Tibial artery (tissue), 4 donors: ENCODE results near the gene DNPEP.

Experiments used
- DNase-seq, 2 donors: peaks; one replicate each; pipeline ENCODE4 v3.0.0-alpha.2; 2019
- H3K27ac ChIP-seq, 2 donors: fragments of 200-600 bp; sonication (generic) in 1 of 2; 1 replicate in 1 of 2; 2 replicates in 1 of 2; pipeline ENCODE4 v1.5.1; 2018 to 2019; ENCODE audit warnings: mild to moderate bottlenecking in 1 of 2
- H3K27me3 ChIP-seq, 2 donors: fragments of 200-600 bp; sonication (generic) in 1 of 2; one replicate each; pipeline versions ENCODE4 v1.5.1 to v1.6.0; 2016 to 2019
- H3K36me3 ChIP-seq, 3 donors: fragments of 200-600 bp; sonication (generic) in 2 of 3; one replicate each; pipeline ENCODE4 v1.5.1; 2016 to 2019; ENCODE audit warnings: mild to moderate bottlenecking in 2 of 3
- H3K4me1 ChIP-seq, 4 donors: fragments of 200-600 bp; sonication (generic) in 2 of 4; 1 replicate in 3 of 4; 2 replicates in 1 of 4; pipeline ENCODE4 v1.5.1; 2016 to 2019
- H3K4me3 ChIP-seq, 2 donors: fragments of 200-600 bp; sonication (generic) in 1 of 2; 1 replicate in 1 of 2; 2 replicates in 1 of 2; pipeline ENCODE4 v1.5.1; 2018 to 2019; ENCODE audit warnings: mild to moderate bottlenecking in 2 of 2
- H3K9me3 ChIP-seq, 3 donors: fragments of 200-600 bp; sonication (generic) in 1 of 3; one replicate each; pipeline ENCODE4 v1.5.1; 2016 to 2019
- intact Hi-C: fragments of 100-400 bp; cut with DNase I; formaldehyde crosslinking; loops from one replicate; pipeline ENCODE4 v1.15.0; 2023; ENCODE audit warnings: low total_unique reads
- TF ChIP-seq, protein P1 (sequence below), 2 experiments: fragments of 200-600 bp in 1 of 2; fragments of 450-650 bp in 1 of 2; IDR thresholded peaks; one replicate each; pipeline ENCODE4 v1.5.1; 2017 to 2019; ENCODE audit warnings: antibody characterized with exemption in 2 of 2, mild to moderate bottlenecking in 1 of 2, moderate library complexity in 1 of 2

DNPEP gene

DNA sequence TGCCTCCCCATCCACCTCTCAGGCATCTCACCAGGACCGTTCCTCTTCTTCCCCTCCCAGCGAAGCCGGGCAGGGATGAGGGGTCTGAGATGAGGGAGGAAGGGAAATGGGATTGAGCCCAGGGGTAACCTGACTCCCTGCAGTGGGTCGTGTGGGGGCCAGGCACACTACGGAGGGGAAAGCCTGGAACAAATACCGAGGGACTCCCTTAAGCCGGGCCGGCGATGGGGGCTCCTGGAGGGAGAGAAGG, 46.7 kb upstream of the DNPEP start:
- H3K36me3 ChIP-seq = no peaks in the 10 kb centered on the region
- H3K4me1 ChIP-seq = peaks cover 0 to 82% (median 32%) of the 10 kb centered on the region in 4 donors
- peak overlapping the region; percentile 45 to 47 for H3K4me3 ChIP-seq
- TF ChIP-seq, protein P1, sequence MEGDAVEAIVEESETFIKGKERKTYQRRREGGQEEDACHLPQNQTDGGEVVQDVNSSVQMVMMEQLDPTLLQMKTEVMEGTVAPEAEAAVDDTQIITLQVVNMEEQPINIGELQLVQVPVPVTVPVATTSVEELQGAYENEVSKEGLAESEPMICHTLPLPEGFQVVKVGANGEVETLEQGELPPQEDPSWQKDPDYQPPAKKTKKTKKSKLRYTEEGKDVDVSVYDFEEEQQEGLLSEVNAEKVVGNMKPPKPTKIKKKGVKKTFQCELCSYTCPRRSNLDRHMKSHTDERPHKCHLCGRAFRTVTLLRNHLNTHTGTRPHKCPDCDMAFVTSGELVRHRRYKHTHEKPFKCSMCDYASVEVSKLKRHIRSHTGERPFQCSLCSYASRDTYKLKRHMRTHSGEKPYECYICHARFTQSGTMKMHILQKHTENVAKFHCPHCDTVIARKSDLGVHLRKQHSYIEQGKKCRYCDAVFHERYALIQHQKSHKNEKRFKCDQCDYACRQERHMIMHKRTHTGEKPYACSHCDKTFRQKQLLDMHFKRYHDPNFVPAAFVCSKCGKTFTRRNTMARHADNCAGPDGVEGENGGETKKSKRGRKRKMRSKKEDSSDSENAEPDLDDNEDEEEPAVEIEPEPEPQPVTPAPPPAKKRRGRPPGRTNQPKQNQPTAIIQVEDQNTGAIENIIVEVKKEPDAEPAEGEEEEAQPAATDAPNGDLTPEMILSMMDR (IDR thresholded peaks at IDR 0.05) = no peak
- no peaks in the 10 kb centered on the region for H3K9me3 ChIP-seq
- H3K27ac ChIP-seq = peak overlapping the region; percentile 96 to 97
- intact Hi-C loops = loop anchor here (2.0 kb wide), 1 partner anchor 18 kb away; no protein-coding TSS in a partner anchor
- DNase-seq = no peak
- no peaks in the 10 kb centered on the region for H3K27me3 ChIP-seq

DNA sequence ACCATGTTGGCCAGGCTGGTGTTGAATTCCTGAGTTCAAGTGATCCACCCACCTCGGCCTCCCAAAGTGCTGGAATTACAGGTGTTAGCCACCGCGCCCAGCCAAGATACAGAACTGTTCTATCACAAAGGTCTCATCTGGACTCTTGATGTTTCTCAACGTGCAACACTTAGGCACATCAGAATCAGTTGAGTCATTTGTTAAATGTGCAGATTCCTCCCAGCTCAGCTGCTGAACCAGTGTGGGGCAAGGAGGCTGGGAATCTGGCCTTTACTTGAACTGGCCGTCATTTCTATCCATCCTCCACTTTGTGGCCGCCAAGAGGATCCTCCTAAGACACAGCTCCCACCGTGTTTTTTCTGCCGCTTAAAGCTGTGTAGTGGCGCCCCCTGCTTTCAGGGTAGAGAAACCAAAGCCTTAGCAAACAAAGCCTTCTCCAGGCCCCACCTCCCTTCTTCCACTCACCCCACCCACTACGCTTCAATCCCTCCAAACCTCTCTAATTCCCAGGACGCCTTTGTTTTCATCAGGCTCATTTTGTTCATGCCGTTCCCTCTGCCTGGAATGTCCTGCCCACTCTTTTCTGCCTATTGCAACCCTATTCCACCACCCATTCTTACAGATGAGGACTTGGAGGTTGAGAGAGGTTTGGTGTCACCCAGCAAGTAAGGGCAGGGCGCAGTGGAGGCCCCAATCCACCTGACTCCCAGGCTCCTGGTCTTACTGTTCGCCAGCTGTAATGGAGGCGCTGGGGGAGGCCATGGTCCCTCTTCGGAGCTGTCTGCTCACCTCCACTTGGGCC, 46.2 kb upstream of the DNPEP start:
- Histone ChIP-seq H3K4me3 (peak overlapping the region; percentile 45 to 47), H3K4me1 (peaks cover 0 to 77% (median 32%) of the 10 kb centered on the region in 4 donors), H3K36me3 (no peaks in the 10 kb centered on the region), H3K9me3 (no peaks in the 10 kb centered on the region), H3K27me3 (no peaks in the 10 kb centered on the region), H3K27ac (peak overlapping the region; percentile 96 to 97)
- DNase-seq = peak in 1 of 2 donors; percentile 89
- intact Hi-C loops = loop anchor here (2.0 kb wide), 1 partner anchor 19 kb away; no protein-coding TSS in a partner anchor
- TF ChIP-seq, protein P1 (IDR thresholded peaks at IDR 0.05) = peak; percentile 50 to 60

DNA sequence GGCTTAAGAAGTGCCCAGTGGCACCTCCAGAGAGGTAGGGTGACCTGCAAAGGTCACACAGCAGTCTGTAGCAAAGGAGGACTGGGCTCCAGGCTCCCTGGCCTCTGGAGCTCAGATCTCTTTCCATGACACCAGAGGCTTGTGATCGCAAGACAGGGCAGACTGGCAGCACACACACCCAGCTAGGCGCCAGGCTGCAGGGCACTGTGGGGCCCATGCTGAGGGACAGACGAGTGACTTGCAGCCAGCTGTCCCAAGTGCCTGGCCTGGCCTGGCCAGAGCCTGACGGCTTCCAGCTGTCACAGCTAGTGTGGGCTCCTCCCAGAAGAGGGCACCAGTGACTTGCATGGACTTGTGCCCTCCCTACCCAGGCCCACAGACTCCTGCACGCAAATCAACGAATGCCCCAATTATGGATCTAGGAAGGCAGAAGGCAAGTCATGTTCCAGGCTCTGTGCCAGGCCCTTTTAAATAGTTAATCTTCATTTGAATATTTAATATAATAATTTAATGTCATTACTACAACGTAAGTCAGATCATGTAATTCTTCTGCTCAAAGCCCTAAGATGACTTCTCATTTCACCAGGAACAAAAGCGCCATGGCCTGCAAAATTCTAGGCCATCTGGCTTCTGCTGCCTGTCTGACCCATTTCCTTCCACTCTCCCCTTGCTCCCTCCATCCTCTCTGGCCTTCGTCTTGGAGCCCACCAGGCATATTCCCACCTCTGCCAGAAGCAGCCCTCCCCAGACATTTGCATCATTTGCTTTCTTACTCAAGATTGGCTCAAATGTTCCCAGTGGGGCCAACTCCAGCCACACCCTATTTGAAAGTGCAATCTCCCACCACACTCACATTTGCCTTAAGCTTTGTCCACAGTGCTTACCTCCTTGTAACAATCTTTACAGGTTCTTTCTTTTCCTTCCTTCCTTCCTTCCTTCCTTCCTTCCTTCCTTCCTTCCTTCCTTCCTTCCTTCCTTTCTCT, 43.2 kb upstream of the DNPEP start:
- peaks cover 0 to 4% (median 3%) of the 10 kb centered on the region in 3 donors for H3K36me3 ChIP-seq
- intact Hi-C loops = no loop called here
- H3K4me3 ChIP-seq = no peak overlapping the region
- H3K4me1 ChIP-seq = peaks cover 0 to 49% (median 20%) of the 10 kb centered on the region in 4 donors
- no peaks in the 10 kb centered on the region for H3K27me3 ChIP-seq
- H3K27ac ChIP-seq = peak overlapping the region; percentile 96 to 97
- DNase-seq = peak; percentile 23 to 88
- H3K9me3 ChIP-seq = no peaks in the 10 kb centered on the region
- TF ChIP-seq, protein P1 (IDR thresholded peaks at IDR 0.05) = peak; percentile 45 to 46

DNA sequence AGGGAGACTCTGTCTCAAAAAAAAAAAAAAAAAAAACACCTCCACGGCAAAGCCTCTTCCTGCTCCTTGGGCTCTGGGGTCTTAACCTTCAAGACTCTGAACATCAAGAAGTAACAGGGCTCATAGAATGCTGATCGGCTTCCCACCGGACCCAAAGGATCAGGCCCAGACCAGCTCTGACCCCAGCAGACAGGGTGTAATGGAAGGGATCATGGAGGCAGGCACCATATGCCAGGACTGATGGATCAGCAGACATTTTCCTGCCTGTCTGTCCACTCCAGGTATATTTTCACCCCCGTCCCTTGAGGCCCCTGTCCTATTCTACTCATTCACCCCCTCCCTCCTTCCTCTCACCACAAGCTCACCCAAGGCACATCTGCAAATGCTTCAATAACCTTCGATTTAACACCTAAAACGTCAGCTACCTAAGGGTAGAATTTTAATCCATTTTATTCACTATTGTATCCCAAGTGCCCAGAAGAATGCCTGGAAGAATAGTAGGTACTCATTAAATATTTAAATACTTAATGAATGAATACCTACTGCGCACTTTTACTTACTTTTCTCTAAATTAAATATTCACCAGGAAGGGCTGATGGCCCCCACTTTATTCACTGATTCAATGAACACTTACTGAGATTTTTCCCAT, 42.4 kb upstream of the DNPEP start:
- Histone ChIP-seq H3K4me1 (peaks cover 0 to 41% (median 15%) of the 10 kb centered on the region in 4 donors), H3K4me3 (no peak overlapping the region), H3K27ac (peak overlapping the region; percentile 96 to 97), H3K36me3 (peaks cover 6 to 12% (median 10%) of the 10 kb centered on the region in 3 donors), H3K27me3 (no peaks in the 10 kb centered on the region), H3K9me3 (no peaks in the 10 kb centered on the region)
- DNase-seq = no peak
- TF ChIP-seq, protein P1 (IDR thresholded peaks at IDR 0.05) = no peak
- intact Hi-C loops = no loop called here

DNA sequence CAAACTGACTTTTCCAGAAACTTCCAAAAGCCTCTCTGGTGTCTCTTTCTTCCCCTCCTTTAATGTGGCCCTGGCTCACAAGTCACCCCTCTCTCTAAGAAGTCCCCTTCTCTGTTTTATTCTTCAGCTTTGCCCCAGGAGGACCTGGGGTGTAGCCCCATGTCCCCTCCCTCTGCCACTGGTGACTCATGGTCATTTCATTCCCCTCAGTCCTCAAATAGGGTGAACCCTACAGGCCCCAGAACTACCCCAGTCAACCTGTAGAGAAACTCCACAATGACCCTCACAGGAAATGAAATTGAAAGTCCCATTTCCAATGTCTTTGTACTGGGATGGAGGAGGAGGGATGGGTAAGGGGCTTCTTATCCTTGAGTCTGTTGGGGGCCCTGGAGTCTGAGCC, 40.8 kb upstream of the DNPEP start:
- peak overlapping the region; percentile 96 to 97 for H3K27ac ChIP-seq
- intact Hi-C loops = no loop called here
- no peaks in the 10 kb centered on the region for H3K27me3 ChIP-seq
- TF ChIP-seq, protein P1 (IDR thresholded peaks at IDR 0.05) = no peak
- no peak overlapping the region for H3K4me3 ChIP-seq
- DNase-seq = no peak
- peaks cover 6 to 18% (median 10%) of the 10 kb centered on the region in 3 donors for H3K36me3 ChIP-seq
- no peaks in the 10 kb centered on the region for H3K9me3 ChIP-seq
- H3K4me1 ChIP-seq = peaks cover 0 to 34% (median 3%) of the 10 kb centered on the region in 4 donors
